ENCODE data around the gene B4GALNT2. TPM values are rescaled to one million over a fixed set of nuclear protein-coding genes. Genes with fewer than 3 reads are reported as not detected.

B4GALNT2 gene
- total and polyA plus RNA-seq, 5 experiments from 2014 or later = 0.05 TPM; not detected in 4

DNA sequence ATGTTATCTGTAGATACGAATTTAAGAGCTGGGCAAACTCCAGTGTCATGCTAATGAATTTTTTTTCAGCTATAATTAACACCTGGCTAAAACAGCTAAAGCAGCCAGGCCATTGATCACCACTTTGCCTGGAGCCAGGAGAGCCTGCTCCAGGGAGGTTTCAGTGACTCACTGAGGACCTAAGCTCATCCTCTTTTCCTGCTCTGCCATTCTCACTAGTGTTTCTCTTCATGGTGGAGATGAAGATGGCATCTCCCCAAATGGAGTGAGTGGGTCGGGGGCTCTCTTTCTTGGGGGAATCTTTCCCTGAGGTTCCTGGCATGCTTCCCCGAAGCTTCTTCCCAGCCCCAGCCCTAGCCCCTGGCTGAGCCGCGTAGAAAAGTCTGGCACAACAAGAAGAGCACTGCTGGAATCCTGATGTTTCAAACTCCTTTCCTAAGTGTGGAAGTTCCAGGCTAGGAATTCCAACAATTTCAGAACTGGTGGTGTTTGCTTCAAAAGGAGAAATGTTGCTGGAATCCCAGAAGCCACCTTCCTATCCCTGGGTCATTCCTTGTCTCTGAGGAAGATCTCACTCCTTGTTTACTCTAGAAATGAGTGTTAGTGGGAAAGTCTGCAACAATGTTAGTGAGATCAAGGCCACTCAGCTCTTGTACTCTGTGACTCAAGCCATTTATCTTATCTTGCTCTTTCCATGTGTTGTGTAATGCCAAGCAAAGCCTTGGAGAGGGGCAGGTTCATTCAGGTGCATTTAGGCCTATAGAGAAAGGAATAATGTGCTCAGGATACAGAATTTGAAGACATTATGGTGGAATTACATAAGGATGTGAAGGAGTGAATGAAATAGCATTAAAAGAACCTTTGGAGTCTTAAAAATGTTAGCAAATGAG lies 26.0 kb upstream of the B4GALNT2 start:
- H3K36me3 Mint-ChIP-seq = no peaks in the 10 kb centered on the region
- no peaks in the 10 kb centered on the region for H3K4me1 Mint-ChIP-seq
- no peaks in the 10 kb centered on the region for H3K9me3 Mint-ChIP-seq
- no peak for ATAC-seq
- no peak overlapping the region for H3K27ac Mint-ChIP-seq
- POLR2A ChIA-PET = no interaction called here
- H3K4me3 Mint-ChIP-seq = no peak overlapping the region
- peaks cover 0 to 8% (median 4%) of the 10 kb centered on the region in 5 donors for H3K27me3 Mint-ChIP-seq
- DNase-seq = no peak

GRCh38 chr17:49107211-49107557 lies 25.4 kb upstream of the B4GALNT2 start:
- ATAC-seq (no peak), DNase-seq (no peak)
- Mint-ChIP-seq H3K27me3 (peaks cover 0 to 8% (median 4%) of the 10 kb centered on the region in 5 donors), H3K9me3 (no peaks in the 10 kb centered on the region), H3K27ac (no peak overlapping the region), H3K4me1 (no peaks in the 10 kb centered on the region), H3K4me3 (no peak overlapping the region), H3K36me3 (no peaks in the 10 kb centered on the region)
- POLR2A ChIA-PET = no interaction called here

DNA sequence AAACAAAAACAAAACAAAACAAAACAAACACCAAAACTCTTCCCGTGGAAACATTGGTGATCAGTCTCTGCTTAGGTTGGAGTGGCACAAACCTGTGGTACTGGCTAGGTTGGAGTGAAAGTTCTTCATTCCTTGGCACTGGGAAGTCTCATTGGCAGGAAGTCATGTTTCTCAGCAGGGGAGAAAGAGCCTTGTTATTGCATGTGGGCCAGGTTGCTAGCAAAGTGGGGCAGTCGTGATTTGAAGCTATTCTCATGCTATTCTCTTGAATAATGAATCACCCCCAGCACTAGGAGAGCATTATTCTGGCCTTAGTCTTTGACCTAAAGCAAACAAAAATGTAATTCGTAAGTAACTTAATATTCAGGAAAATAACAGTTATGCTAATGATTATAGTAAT lies 24.3 kb upstream of the B4GALNT2 start:
- peak overlapping the region in 1 of 10 donors; percentile 17 for H3K27ac Mint-ChIP-seq
- no peaks in the 10 kb centered on the region for H3K9me3 Mint-ChIP-seq
- POLR2A ChIA-PET = no interaction called here
- no peaks in the 10 kb centered on the region for H3K4me1 Mint-ChIP-seq
- peaks cover 0 to 8% (median 6%) of the 10 kb centered on the region in 5 donors for H3K27me3 Mint-ChIP-seq
- no peak overlapping the region for H3K4me3 Mint-ChIP-seq
- no peaks in the 10 kb centered on the region for H3K36me3 Mint-ChIP-seq
- no peak for ATAC-seq
- DNase-seq = no peak

- DNase-seq (no peak), ATAC-seq (no peak)
- Mint-ChIP-seq H3K27me3 (peaks cover 3 to 13% (median 5%) of the 10 kb centered on the region in 5 donors), H3K36me3 (no peaks in the 10 kb centered on the region), H3K27ac (no peak overlapping the region), H3K9me3 (peaks cover 0 to 2% (median 0%) of the 10 kb centered on the region in 9 donors), H3K4me1 (no peaks in the 10 kb centered on the region), H3K4me3 (no peak overlapping the region)
- POLR2A ChIA-PET = no interaction called here
Observed at GRCh38 chr17:49110509-49110908, 22.1 kb upstream of the B4GALNT2 start.

DNA sequence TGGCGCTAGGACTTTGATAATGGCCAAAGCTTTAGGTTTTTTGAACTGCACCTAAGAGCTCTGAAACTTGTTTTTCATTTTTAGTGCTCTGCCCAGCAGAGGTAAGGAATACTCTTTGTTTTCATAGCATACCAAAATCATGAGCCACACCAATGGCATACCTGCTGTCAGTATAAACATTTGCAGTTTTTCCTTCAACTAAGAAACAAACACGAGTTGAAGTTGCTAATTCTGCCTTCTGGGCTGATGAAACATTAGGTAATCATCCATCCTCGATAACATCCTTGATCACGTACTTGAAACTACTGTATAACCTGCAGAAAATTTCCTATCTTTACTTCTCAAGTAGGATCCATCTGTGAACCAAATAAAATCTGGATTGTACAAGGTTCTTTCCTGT lies 20.6 kb upstream of the B4GALNT2 start:
- Mint-ChIP-seq H3K36me3 (no peaks in the 10 kb centered on the region), H3K4me3 (no peak overlapping the region), H3K4me1 (no peaks in the 10 kb centered on the region), H3K27me3 (peaks cover 6 to 18% (median 8%) of the 10 kb centered on the region in 5 donors), H3K9me3 (peaks cover 0 to 2% (median 0%) of the 10 kb centered on the region in 9 donors), H3K27ac (no peak overlapping the region)
- POLR2A ChIA-PET = no interaction called here
- DNase-seq = no peak
- no peak for ATAC-seq

DNA sequence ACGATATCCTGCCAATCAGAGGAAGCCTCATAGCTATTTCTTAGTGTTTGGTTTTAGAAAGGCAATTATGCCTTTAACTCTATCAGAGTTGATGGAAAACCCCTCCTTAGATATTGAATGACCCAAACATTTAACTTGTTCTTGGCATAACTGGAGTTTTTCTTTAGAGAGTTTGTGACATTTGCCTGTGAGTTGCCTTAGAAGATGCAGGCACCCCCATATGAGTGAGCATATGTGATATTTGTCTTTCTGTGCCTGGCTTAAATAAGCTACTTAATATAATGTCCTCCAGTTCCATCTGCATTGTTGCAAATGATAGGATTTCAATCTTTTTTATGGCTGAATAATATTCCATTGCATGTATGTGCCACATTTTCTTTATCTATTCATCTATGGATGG lies 19.6 kb upstream of the B4GALNT2 start:
- H3K27ac Mint-ChIP-seq = no peak overlapping the region
- no peak overlapping the region for H3K4me3 Mint-ChIP-seq
- ATAC-seq (no peak), DNase-seq (no peak)
- peaks cover 8 to 23% (median 13%) of the 10 kb centered on the region in 5 donors for H3K27me3 Mint-ChIP-seq
- no peaks in the 10 kb centered on the region for H3K36me3 Mint-ChIP-seq
- H3K4me1 Mint-ChIP-seq = no peaks in the 10 kb centered on the region
- peaks cover 0 to 2% (median 0%) of the 10 kb centered on the region in 9 donors for H3K9me3 Mint-ChIP-seq
- POLR2A ChIA-PET = no interaction called here

DNA sequence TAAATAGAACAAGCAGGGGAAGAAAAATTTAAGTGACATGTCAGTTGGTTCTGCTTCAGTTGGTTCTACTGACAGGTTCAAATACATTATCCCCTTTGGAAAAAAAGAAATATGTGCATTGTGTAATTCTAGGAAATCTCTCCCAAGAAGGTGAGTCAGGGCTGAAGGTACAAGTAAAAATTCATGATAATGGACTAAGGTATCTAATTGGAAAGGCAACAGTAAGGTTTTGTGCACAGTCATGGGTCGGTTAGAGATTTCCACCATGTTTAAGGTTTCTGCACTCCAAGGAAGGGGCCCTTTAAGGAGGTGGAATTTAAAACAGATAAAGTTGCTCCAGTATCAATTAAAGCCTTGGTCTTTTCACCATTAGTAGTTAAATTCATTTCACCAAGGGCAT lies 17.9 kb upstream of the B4GALNT2 start:
- no peaks in the 10 kb centered on the region for H3K4me1 Mint-ChIP-seq
- no peak overlapping the region for H3K4me3 Mint-ChIP-seq
- DNase-seq (no peak), ATAC-seq (no peak)
- peaks cover 0 to 2% (median 0%) of the 10 kb centered on the region in 9 donors for H3K9me3 Mint-ChIP-seq
- POLR2A ChIA-PET = no interaction called here
- H3K27ac Mint-ChIP-seq = no peak overlapping the region
- no peaks in the 10 kb centered on the region for H3K36me3 Mint-ChIP-seq
- peaks cover 9 to 32% (median 19%) of the 10 kb centered on the region in 5 donors for H3K27me3 Mint-ChIP-seq

DNA sequence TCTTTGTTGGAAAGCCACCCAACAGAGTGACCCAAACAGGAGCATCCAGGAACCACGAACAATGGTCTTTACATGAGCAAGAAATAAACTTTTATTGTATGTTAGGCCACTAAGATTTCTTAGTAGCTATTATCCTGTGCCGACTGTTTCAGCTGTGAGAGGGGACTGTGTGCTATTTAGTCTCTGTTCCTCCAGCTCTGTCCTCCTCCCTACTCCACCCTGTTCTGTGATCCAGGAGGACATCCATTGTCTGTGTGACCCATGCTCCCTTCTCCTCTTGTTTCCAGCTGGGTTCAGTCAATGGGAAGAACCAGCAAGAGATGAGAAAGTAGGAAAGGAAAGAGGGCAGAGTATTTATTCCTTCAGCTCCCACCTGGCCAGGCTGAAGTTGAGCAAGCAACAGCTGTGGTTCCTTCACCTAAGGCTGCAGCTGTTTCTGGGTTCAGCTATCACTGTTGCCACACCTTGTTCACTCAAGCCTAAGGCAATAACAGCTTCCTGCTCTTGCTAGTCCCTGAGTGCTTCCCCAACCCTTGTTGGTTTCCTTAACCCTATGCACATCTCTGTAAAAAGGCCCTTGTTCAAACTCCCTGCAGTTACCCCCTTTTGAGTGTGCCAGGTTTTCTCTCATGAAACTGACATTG lies 14.9 kb upstream of the B4GALNT2 start:
- no peaks in the 10 kb centered on the region for H3K4me1 Mint-ChIP-seq
- no peak overlapping the region for H3K4me3 Mint-ChIP-seq
- H3K27ac Mint-ChIP-seq = no peak overlapping the region
- H3K36me3 Mint-ChIP-seq = no peaks in the 10 kb centered on the region
- POLR2A ChIA-PET = interaction anchor here (0.6 kb wide), 1 partner anchor 696 kb away, joined by 3 read pairs; no protein-coding TSS in a partner anchor
- ATAC-seq = no peak
- peaks cover 19 to 53% (median 38%) of the 10 kb centered on the region in 5 donors for H3K27me3 Mint-ChIP-seq
- no peak for DNase-seq
- peaks cover 0 to 2% (median 0%) of the 10 kb centered on the region in 9 donors for H3K9me3 Mint-ChIP-seq

- no peak overlapping the region for H3K4me3 Mint-ChIP-seq
- H3K9me3 Mint-ChIP-seq = no peaks in the 10 kb centered on the region
- peaks cover 15 to 44% (median 33%) of the 10 kb centered on the region in 5 donors for H3K27me3 Mint-ChIP-seq
- DNase-seq = no peak
- POLR2A ChIA-PET = no interaction called here
- H3K36me3 Mint-ChIP-seq = no peaks in the 10 kb centered on the region
- no peaks in the 10 kb centered on the region for H3K4me1 Mint-ChIP-seq
- no peak overlapping the region for H3K27ac Mint-ChIP-seq
- ATAC-seq = no peak
Observed at GRCh38 chr17:49120166-49120565, 12.4 kb upstream of the B4GALNT2 start.

- no peak for DNase-seq
- Mint-ChIP-seq H3K36me3 (no peaks in the 10 kb centered on the region), H3K27me3 (peaks cover 12 to 44% (median 28%) of the 10 kb centered on the region in 5 donors), H3K4me1 (no peaks in the 10 kb centered on the region), H3K4me3 (no peak overlapping the region), H3K27ac (no peak overlapping the region), H3K9me3 (no peaks in the 10 kb centered on the region)
- POLR2A ChIA-PET = no interaction called here
- no peak for ATAC-seq
Observed at GRCh38 chr17:49121696-49122292, 10.8 kb upstream of the B4GALNT2 start.

- no peaks in the 10 kb centered on the region for H3K4me1 Mint-ChIP-seq
- no peaks in the 10 kb centered on the region for H3K36me3 Mint-ChIP-seq
- POLR2A ChIA-PET = no interaction called here
- H3K27me3 Mint-ChIP-seq = peaks cover 12 to 47% (median 25%) of the 10 kb centered on the region in 5 donors
- no peaks in the 10 kb centered on the region for H3K9me3 Mint-ChIP-seq
- no peak for ATAC-seq
- H3K4me3 Mint-ChIP-seq = no peak overlapping the region
- no peak for DNase-seq
- H3K27ac Mint-ChIP-seq = no peak overlapping the region
Observed at GRCh38 chr17:49122566-49122965, 10.0 kb upstream of the B4GALNT2 start.

DNA sequence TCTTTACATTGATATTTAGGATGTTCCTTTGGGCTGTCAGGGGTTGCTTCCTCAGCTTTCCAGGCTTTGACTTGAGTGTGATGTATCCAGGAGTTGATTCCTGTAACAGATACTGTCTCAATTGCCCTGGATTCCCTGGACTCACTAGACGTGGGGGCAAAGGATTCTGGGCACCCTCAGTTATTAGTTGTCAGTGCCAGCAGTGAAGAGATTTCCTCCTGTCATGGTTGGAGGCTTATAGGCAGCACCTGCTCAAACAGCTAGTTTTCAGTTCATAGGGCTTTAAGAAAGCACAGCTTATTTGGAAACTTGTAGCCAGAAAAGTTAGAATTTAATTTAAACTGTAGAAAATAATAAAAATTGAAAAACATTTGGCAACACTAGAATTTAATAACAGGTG lies 9.5 kb upstream of the B4GALNT2 start:
- Mint-ChIP-seq H3K9me3 (peaks cover 0 to under 1% (median 0%) of the 10 kb centered on the region in 9 donors), H3K4me1 (no peaks in the 10 kb centered on the region), H3K36me3 (no peaks in the 10 kb centered on the region), H3K27ac (no peak overlapping the region), H3K4me3 (no peak overlapping the region), H3K27me3 (peaks cover 15 to 47% (median 26%) of the 10 kb centered on the region in 5 donors)
- no peak for ATAC-seq
- POLR2A ChIA-PET = no interaction called here
- DNase-seq = no peak

- no peak overlapping the region for H3K4me3 Mint-ChIP-seq
- ATAC-seq (no peak), DNase-seq (no peak)
- H3K36me3 Mint-ChIP-seq = peaks cover 0 to 8% (median 0%) of the 10 kb centered on the region in 3 donors
- POLR2A ChIA-PET = no interaction called here
- H3K27ac Mint-ChIP-seq = no peak overlapping the region
- H3K4me1 Mint-ChIP-seq = no peaks in the 10 kb centered on the region
- peaks cover 25 to 52% (median 32%) of the 10 kb centered on the region in 5 donors for H3K27me3 Mint-ChIP-seq
- peaks cover 0 to 4% (median 0%) of the 10 kb centered on the region in 9 donors for H3K9me3 Mint-ChIP-seq
Observed at GRCh38 chr17:49125449-49125848, 7.1 kb upstream of the B4GALNT2 start.
